ENCODE measurements around the gene TENM4.

GRCh38 chr11:79082280-79082679 is 358.6 kb downstream of the TENM4 start:
- TF ChIP-seq CTCF (IDR thresholded peaks at IDR 0.05) (no peak), POLR2A (IDR thresholded peaks at IDR 0.05) (no peak)

Measured in uterus (tissue), 2 donors.